Activated CD8-positive, alpha-beta T cell treated with anti-CD3 and anti-CD28 coated beads for 36 hours (primary cell): Measurements from ENCODE around the gene SCN7A. TPM values are rescaled to one million over a fixed set of nuclear protein-coding genes. Genes with fewer than 3 reads are reported as not detected.

Source experiments
- ATAC-seq: fragments of 200-7000 bp; cut with Tn5 transposase; one replicate; pipeline ENCODE4 v1.10.0; 2021; ENCODE audit warnings: mild to moderate bottlenecking, moderate library complexity
- CTCF ChIA-PET: fragments of 350-600 bp; sonication (Branson Sonifier 250); formaldehyde crosslinking; loops from one replicate; lab custom pipeline; 2021; ENCODE audit warnings: antibody characterized with exemption; lab: Charles Lee
- POLR2A ChIA-PET: fragments of 350-600 bp; sonication (Branson Sonifier 250); formaldehyde crosslinking; loops from one replicate; lab custom pipeline; 2021; ENCODE audit warnings: antibody characterized with exemption; lab: Charles Lee
- DNase-seq: peaks from one replicate; pipeline ENCODE4 v3.0.0-alpha.2; 2020
- H3K27ac Mint-ChIP-seq: one replicate; pipeline ENCODE4 v1.8.0; 2021; ENCODE audit warnings: mild to moderate bottlenecking, mixed read lengths
- H3K27me3 Mint-ChIP-seq: one replicate; pipeline ENCODE4 v1.8.0; 2021; ENCODE audit warnings: mixed read lengths
- H3K36me3 Mint-ChIP-seq: one replicate; pipeline ENCODE4 v1.8.0; 2021; ENCODE audit warnings: low read depth, mixed read lengths
- H3K4me1 Mint-ChIP-seq: one replicate; pipeline ENCODE4 v1.8.0; 2021; ENCODE audit warnings: low read depth, mixed read lengths
- H3K4me3 Mint-ChIP-seq: one replicate; pipeline ENCODE4 v1.8.0; 2021; ENCODE audit warnings: mild to moderate bottlenecking, moderate library complexity, mixed read lengths
- H3K9me3 Mint-ChIP-seq: one replicate; pipeline ENCODE4 v1.8.0; 2021; ENCODE audit warnings: mixed read lengths
- intact Hi-C: fragments of 100-400 bp; cut with micrococcal nuclease; formaldehyde crosslinking; loops from one replicate; pipeline ENCODE4 v1.10.0; 2022
- total RNA-seq, 2 experiments: library from RNA; stranded (reverse); gene quantifications; one replicate each; pipeline ENCODE4 v1.2.3, GENCODE V29; 2021
- TF ChIP-seq, protein P1 (sequence below): fragments of 200-600 bp; IDR thresholded peaks from one replicate; pipeline ENCODE4 v1.8.0; 2022; ENCODE audit warnings: antibody characterized with exemption, mild to moderate bottlenecking

SCN7A gene
- total RNA-seq, 2 experiments from 2014 or later = not detected

DNA sequence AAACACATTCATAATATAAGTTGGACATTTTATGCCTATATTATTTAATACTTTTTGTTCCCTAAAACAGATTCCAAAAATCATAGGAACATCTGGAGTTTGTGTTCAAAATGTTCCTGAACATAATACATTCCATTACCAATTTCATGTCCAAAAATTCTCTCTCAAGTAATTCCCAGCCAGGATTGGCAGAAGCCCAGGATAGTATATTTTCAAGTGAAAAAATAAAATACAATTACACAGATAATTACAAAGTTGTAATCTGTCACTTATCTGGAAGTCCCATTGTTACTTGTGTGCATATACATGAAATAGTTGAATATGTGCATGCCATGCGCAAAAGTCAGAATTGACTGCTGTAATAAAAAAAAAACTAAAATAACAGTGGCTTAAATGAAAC lies 5.2 kb upstream of the SCN7A start:
- Mint-ChIP-seq H3K27ac (no peak overlapping the region), H3K27me3 (no peaks in the 10 kb centered on the region), H3K4me1 (no peaks in the 10 kb centered on the region), H3K9me3 (no peaks in the 10 kb centered on the region), H3K36me3 (no peaks in the 10 kb centered on the region), H3K4me3 (no peak overlapping the region)
- intact Hi-C loops = no loop called here
- TF ChIP-seq, protein P1, sequence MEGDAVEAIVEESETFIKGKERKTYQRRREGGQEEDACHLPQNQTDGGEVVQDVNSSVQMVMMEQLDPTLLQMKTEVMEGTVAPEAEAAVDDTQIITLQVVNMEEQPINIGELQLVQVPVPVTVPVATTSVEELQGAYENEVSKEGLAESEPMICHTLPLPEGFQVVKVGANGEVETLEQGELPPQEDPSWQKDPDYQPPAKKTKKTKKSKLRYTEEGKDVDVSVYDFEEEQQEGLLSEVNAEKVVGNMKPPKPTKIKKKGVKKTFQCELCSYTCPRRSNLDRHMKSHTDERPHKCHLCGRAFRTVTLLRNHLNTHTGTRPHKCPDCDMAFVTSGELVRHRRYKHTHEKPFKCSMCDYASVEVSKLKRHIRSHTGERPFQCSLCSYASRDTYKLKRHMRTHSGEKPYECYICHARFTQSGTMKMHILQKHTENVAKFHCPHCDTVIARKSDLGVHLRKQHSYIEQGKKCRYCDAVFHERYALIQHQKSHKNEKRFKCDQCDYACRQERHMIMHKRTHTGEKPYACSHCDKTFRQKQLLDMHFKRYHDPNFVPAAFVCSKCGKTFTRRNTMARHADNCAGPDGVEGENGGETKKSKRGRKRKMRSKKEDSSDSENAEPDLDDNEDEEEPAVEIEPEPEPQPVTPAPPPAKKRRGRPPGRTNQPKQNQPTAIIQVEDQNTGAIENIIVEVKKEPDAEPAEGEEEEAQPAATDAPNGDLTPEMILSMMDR = no peak
- DNase-seq (no peak), ATAC-seq (no peak)
- CTCF ChIA-PET = no interaction called here
- POLR2A ChIA-PET = no interaction called here

DNA sequence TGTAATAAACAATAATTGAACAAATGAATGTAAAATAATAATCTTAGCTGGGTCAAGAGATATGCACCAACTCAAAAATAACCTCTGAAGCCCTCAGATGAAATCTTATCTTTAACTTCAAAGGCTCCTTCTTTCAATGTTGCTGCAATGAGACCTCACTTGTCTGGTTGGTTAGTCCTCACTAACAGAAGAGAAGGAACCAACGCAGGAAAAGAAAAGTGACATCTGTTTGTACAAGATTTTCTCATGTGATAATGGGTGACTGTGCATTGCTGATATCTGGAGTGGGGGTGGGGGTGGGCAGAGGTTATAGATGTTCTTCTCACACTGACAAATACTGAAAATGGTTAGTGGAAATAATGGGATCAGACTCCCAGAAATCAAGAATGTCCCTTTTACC lies 2.6 kb downstream of the SCN7A start:
- peaks cover 2% of the 10 kb centered on the region for H3K9me3 Mint-ChIP-seq
- ATAC-seq = no peak
- H3K4me3 Mint-ChIP-seq = no peak overlapping the region
- no peak overlapping the region for H3K27ac Mint-ChIP-seq
- TF ChIP-seq, protein P1 = no peak
- H3K36me3 Mint-ChIP-seq = no peaks in the 10 kb centered on the region
- H3K27me3 Mint-ChIP-seq = peaks cover 3% of the 10 kb centered on the region
- ChIA-PET CTCF (no interaction called here), POLR2A (interaction anchor here (0.6 kb wide), 1 partner anchor 655 kb away, joined by 3 read pairs; no protein-coding TSS in a partner anchor)
- intact Hi-C loops = no loop called here
- H3K4me1 Mint-ChIP-seq = no peaks in the 10 kb centered on the region
- DNase-seq = no peak

DNA sequence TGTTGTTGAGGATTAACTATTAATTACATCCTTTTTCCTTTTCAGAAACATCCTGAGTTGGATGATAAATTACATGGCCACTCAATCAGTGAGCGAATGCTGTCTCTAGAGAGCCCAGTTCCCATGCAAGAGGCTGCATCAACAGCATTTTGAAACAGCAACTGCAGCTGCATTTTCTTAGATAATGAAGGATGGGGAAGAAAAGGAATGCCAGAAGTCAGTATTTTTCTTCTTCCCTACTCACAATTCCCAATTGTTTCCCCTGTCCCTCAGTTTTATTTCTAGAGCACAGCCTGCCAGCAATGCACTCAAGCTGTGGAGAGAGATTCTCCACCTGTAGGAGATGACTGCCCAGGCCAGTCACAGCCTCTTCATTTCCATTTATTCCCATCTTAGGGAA lies 6.9 kb downstream of the SCN7A start:
- Mint-ChIP-seq H3K4me3 (no peak overlapping the region), H3K27me3 (no peaks in the 10 kb centered on the region), H3K36me3 (no peaks in the 10 kb centered on the region), H3K27ac (no peak overlapping the region), H3K4me1 (no peaks in the 10 kb centered on the region), H3K9me3 (peaks cover 2% of the 10 kb centered on the region)
- POLR2A ChIA-PET = no interaction called here
- intact Hi-C loops = no loop called here
- DNase-seq (no peak), ATAC-seq (no peak)
- TF ChIP-seq, protein P1 = no peak
- CTCF ChIA-PET = no interaction called here

DNA sequence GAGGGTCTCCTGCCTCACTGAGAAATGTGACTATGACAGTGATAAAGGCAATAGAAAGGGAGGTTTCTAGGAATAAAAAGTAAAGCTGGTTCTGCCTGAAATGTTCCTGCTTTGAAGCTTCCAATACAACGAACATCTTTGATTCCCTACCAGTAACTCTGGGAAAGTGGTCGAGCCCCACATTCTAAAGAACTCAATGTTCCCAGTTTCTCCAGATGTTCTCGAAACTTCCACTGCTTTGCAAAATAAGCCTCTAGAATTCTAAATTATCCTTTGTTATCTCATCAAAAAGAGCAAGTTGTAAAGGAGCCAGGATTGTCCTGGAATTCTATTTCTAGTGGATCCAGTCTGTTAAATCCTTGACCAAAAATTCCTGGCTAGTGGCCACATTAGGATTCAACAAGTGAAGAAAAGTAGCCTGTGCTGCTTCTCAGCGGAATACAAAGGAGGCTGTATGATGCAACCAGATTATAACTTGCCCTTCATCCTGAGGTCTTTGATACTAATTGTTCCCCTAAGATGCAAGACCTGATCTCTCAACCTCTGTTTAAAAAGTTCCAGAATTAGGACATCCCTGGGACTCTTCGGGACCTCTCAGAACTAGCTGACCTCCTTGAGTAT lies 8.4 kb downstream of the SCN7A start:
- intact Hi-C loops = no loop called here
- Mint-ChIP-seq H3K4me1 (no peaks in the 10 kb centered on the region), H3K27me3 (no peaks in the 10 kb centered on the region), H3K27ac (no peak overlapping the region), H3K36me3 (no peaks in the 10 kb centered on the region), H3K4me3 (no peak overlapping the region), H3K9me3 (peaks cover 2% of the 10 kb centered on the region)
- no peak for DNase-seq
- TF ChIP-seq, protein P1 = no peak
- ChIA-PET CTCF (no interaction called here), POLR2A (no interaction called here)
- ATAC-seq = no peak

DNA sequence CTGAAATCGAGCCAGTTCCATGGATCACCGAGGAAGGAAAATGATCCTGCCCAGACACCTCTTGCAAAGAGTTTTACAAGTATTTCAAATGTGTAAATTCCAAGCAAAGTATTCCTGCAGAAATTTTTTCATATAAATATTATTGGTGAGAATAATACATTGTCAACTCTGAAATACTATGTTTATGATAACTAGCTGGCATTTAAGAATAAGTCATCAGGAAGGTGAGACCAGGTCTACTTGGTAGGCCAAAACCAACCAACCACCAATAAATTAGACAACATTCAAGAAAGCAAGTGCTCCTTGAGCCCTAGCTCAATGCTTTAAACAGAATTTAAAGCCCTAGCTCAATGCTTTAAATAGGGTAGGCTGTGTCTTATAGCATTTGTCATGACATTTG lies 21.7 kb downstream of the SCN7A start:
- Mint-ChIP-seq H3K4me1 (no peaks in the 10 kb centered on the region), H3K36me3 (no peaks in the 10 kb centered on the region), H3K27me3 (no peaks in the 10 kb centered on the region), H3K9me3 (no peaks in the 10 kb centered on the region), H3K27ac (no peak overlapping the region), H3K4me3 (no peak overlapping the region)
- POLR2A ChIA-PET = no interaction called here
- TF ChIP-seq, protein P1 = no peak
- DNase-seq (no peak), ATAC-seq (no peak)
- intact Hi-C loops = no loop called here
- CTCF ChIA-PET = no interaction called here
